ENCODE measurements around the gene KCTD11.

KCTD11 gene

DNA sequence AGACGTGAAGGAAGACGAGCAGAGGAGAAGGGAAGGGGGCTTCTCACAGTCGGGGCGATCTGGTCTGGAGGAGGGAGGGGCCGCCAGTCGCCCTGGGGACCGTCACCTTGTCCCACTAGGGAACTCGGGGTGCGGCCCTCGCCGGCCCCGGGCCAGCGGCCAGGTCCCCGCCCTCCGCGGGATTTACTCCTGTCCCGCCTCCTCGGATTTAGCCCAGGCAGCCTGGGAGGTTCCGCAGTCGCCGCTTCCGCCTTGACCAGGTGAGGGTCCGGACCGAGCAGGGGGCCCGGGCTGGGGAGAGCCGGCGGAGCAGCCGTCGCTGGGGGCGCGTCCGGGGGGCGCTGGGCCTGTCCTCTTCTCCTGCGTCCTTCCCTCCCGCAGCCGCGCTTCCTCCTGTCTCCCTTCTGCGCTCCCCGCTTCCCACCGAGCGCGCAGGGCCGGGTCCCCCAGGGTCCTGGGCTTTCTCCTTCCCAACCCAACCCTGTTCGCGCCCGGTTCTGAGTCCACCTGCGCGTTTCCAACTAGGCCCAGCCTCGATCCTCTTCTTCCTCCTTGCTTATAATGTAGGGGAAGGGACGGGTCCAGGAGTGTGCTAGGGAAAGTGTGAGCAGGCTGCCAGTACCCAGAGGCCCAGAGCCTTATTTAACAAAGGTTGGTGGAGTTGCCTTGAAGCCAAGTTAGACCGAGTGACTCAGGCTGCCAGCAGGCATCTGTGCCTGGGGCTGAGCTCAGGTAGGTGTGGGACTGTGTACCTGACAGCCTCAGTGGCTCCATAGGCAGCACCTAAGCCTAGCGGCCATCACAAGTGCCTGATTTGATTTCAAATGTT is 29.1 kb downstream of the KCTD11 start, which contains the start of gene TNK1:
Gene TNK1, plus strand, starts transcription at position 235 of the 829 bp plus-strand sequence. CDS start 1,838 bp downstream, outside the sequence.
- Histone ChIP-seq H3K9me3 (ENCODE audit: control extremely low read depth in 1 of 5, control insufficient read depth in 4 of 5, insufficient read depth in 2 of 5, low read depth in 1 of 5, low read length in 4 of 5) (peaks cover 0 to 11% (median 3%) of the 10 kb centered on the region in 5 experiments), H3K27me3 (replicated peaks in 2 of 5; ENCODE audit: control insufficient read depth in 4 of 5, insufficient read depth in 5 of 5, low read length in 4 of 5) (peaks cover 2 to 38% (median 23%) of the 10 kb centered on the region in 5 experiments), H3K4me1 (ENCODE audit: control extremely low read depth in 1 of 4, control insufficient read depth in 4 of 4, insufficient read depth in 4 of 4, low read length in 3 of 4) (peaks cover 0 to 31% (median 18%) of the 10 kb centered on the region in 4 experiments), H3K27ac (ENCODE audit: insufficient read depth in 1 of 2, low read depth in 1 of 2, low read length in 2 of 2, poor library complexity in 1 of 2, severe bottlenecking in 2 of 2) (peak within 1 kb of the TSS in 1 of 2 experiments; percentile 25), H3K4me3 (ENCODE audit: control insufficient read depth in 1 of 7, extremely low read depth in 1 of 7, insufficient read depth in 4 of 7, low read depth in 2 of 7, low read length in 6 of 7) (peak within 1 kb of the TSS in 4 of 7 experiments; percentile 42 to 75 (median 52)), H3K36me3 (ENCODE audit: control insufficient read depth in 4 of 4, insufficient read depth in 4 of 4, low read length in 3 of 4) (no peaks in the 10 kb centered on the region)
- WGBS (ENCODE audit: insufficient coverage) = 4% methylated on average over 38 of the region's 52 CpGs
- DNase-seq = no peak
- POLR2A ChIA-PET = no interaction called here
- CTCF ChIA-PET = interaction anchor here (0.8 to 2.0 kb wide), 3 partner anchors 11 to 25 kb away, joined by 3 to 6 read pairs (median 5); partner anchors contain the start of gene PLSCR3

DNA sequence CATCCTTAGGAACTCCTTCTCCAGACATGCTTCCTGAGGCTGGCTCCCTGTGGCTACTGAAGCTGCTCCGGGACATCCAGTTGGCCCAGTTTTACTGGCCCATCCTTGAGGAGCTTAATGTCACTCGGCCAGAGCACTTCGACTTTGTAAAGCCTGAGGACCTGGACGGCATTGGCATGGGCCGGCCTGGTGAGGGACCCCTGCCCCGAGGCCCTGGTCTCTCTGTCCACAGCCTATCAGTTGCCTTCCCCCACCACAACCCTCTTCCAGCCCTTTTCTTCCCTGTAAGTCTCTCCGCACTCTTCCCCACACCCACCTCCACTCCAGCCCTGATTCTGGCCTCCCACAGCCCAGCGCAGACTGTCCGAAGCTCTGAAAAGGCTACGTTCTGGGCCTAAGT is 30.9 kb downstream of the KCTD11 start:
- Histone ChIP-seq H3K36me3 (ENCODE audit: control insufficient read depth in 4 of 4, insufficient read depth in 4 of 4, low read length in 3 of 4) (peaks cover 0 to 2% (median 0%) of the 10 kb centered on the region in 4 experiments), H3K4me1 (ENCODE audit: control extremely low read depth in 1 of 4, control insufficient read depth in 4 of 4, insufficient read depth in 4 of 4, low read length in 3 of 4) (peaks cover 0 to 31% (median 18%) of the 10 kb centered on the region in 4 experiments), H3K27me3 (replicated peaks in 2 of 5; ENCODE audit: control insufficient read depth in 4 of 5, insufficient read depth in 5 of 5, low read length in 4 of 5) (peaks cover 2 to 38% (median 23%) of the 10 kb centered on the region in 5 experiments), H3K27ac (ENCODE audit: insufficient read depth in 1 of 2, low read depth in 1 of 2, low read length in 2 of 2, poor library complexity in 1 of 2, severe bottlenecking in 2 of 2) (no peak overlapping the region), H3K4me3 (ENCODE audit: control insufficient read depth in 1 of 7, extremely low read depth in 1 of 7, insufficient read depth in 4 of 7, low read depth in 2 of 7, low read length in 6 of 7) (no peak overlapping the region), H3K9me3 (ENCODE audit: control extremely low read depth in 1 of 5, control insufficient read depth in 4 of 5, insufficient read depth in 2 of 5, low read depth in 1 of 5, low read length in 4 of 5) (peaks cover 0 to 11% (median 3%) of the 10 kb centered on the region in 5 experiments)
- CTCF ChIA-PET = interaction anchor here (0.9 to 1.9 kb wide), 3 partner anchors 8 to 54 kb away, joined by 3 to 5 read pairs (median 5); no protein-coding TSS in a partner anchor
- 98% methylated on average over 10 of the region's 10 CpGs for WGBS (ENCODE audit: insufficient coverage)
- DNase-seq = no peak
- POLR2A ChIA-PET = no interaction called here

DNA sequence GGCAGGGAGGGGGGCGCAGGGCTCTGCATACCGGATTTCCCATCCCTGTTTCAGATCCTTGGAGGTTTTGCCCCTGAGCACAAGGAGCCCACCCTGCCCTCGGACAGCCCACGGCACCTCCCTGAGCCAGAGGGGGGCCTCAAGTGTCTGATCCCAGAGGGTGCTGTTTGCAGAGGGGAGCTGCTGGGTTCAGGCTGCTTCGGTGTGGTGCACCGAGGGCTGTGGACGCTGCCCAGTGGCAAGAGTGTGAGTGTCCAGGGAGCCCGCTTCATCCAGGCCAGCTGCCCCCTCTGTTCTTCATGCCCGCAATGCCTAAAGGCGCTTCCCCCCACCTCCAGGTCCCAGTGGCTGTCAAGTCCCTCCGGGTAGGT is 31.4 kb downstream of the KCTD11 start:
- peaks cover 0 to 2% (median 0%) of the 10 kb centered on the region in 4 experiments for H3K36me3 ChIP-seq (ENCODE audit: control insufficient read depth in 4 of 4, insufficient read depth in 4 of 4, low read length in 3 of 4)
- ChIA-PET POLR2A (interaction anchor here (0.5 kb wide), 1 partner anchor 266 kb away, joined by 4 read pairs; no protein-coding TSS in a partner anchor), CTCF (interaction anchor here (1.9 kb wide), 2 partner anchors 28 to 54 kb away, joined by 5 read pairs; no protein-coding TSS in a partner anchor)
- H3K27ac ChIP-seq (ENCODE audit: insufficient read depth in 1 of 2, low read depth in 1 of 2, low read length in 2 of 2, poor library complexity in 1 of 2, severe bottlenecking in 2 of 2) = no peak overlapping the region
- WGBS (ENCODE audit: insufficient coverage) = 92% methylated on average over 10 of the region's 11 CpGs
- peaks cover 0 to 31% (median 18%) of the 10 kb centered on the region in 4 experiments for H3K4me1 ChIP-seq (ENCODE audit: control extremely low read depth in 1 of 4, control insufficient read depth in 4 of 4, insufficient read depth in 4 of 4, low read length in 3 of 4)
- peak overlapping the region in 3 of 7 experiments; percentile 67 to 81 (median 70) for H3K4me3 ChIP-seq (ENCODE audit: control insufficient read depth in 1 of 7, extremely low read depth in 1 of 7, insufficient read depth in 4 of 7, low read depth in 2 of 7, low read length in 6 of 7)
- H3K27me3 ChIP-seq (replicated peaks in 2 of 5; ENCODE audit: control insufficient read depth in 4 of 5, insufficient read depth in 5 of 5, low read length in 4 of 5) = peaks cover 2 to 38% (median 23%) of the 10 kb centered on the region in 5 experiments
- peaks cover 0 to 11% (median 3%) of the 10 kb centered on the region in 5 experiments for H3K9me3 ChIP-seq (ENCODE audit: control extremely low read depth in 1 of 5, control insufficient read depth in 4 of 5, insufficient read depth in 2 of 5, low read depth in 1 of 5, low read length in 4 of 5)
- no peak for DNase-seq

DNA sequence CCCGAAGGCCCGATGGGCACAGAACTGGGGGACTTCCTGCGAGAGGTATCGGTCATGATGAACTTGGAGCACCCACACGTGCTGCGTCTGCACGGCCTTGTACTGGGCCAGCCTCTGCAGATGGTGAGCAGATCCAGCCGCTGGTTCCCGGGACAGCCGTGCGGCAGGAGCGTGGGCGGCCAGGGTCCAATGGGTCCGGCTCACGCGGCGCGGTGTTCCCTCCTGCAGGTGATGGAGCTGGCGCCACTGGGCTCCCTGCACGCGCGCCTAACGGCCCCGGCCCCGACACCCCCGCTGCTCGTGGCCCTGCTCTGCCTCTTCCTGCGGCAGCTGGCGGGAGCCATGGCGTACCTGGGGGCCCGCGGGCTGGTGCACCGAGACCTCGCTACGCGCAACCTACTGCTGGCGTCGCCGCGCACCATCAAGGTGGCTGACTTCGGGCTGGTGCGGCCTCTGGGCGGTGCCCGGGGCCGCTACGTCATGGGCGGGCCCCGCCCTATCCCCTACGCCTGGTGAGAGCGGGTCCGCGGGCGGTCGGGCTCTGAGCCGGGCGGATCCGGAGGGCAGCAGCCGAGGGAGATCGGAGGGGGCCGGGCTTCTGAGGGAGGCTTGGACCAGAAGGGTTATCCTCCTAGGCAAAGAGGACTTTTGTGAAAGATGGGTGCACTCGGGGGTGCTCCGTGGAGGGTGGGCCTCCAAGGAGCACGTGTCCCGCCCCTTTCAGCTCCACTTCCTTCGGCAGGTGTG is 32.0 kb downstream of the KCTD11 start:
- WGBS (ENCODE audit: insufficient coverage) = 13% methylated on average over 62 of the region's 65 CpGs
- Histone ChIP-seq H3K4me1 (ENCODE audit: control extremely low read depth in 1 of 4, control insufficient read depth in 4 of 4, insufficient read depth in 4 of 4, low read length in 3 of 4) (peaks cover 0 to 31% (median 18%) of the 10 kb centered on the region in 4 experiments), H3K4me3 (ENCODE audit: control insufficient read depth in 1 of 7, extremely low read depth in 1 of 7, insufficient read depth in 4 of 7, low read depth in 2 of 7, low read length in 6 of 7) (peak overlapping the region; percentile 48 to 81 (median 57)), H3K27me3 (replicated peaks in 2 of 5; ENCODE audit: control insufficient read depth in 4 of 5, insufficient read depth in 5 of 5, low read length in 4 of 5) (peaks cover 2 to 38% (median 23%) of the 10 kb centered on the region in 5 experiments), H3K27ac (ENCODE audit: insufficient read depth in 1 of 2, low read depth in 1 of 2, low read length in 2 of 2, poor library complexity in 1 of 2, severe bottlenecking in 2 of 2) (no peak overlapping the region), H3K9me3 (ENCODE audit: control extremely low read depth in 1 of 5, control insufficient read depth in 4 of 5, insufficient read depth in 2 of 5, low read depth in 1 of 5, low read length in 4 of 5) (peaks cover 0 to 11% (median 3%) of the 10 kb centered on the region in 5 experiments), H3K36me3 (ENCODE audit: control insufficient read depth in 4 of 4, insufficient read depth in 4 of 4, low read length in 3 of 4) (peaks cover 0 to 5% (median 2%) of the 10 kb centered on the region in 4 experiments)
- ChIA-PET POLR2A (interaction anchor here (0.5 to 1.1 kb wide), 2 partner anchors 28 to 265 kb away, joined by 4 read pairs; no protein-coding TSS in a partner anchor), CTCF (interaction anchor here (1.2 to 1.9 kb wide), 3 partner anchors 11 to 53 kb away, joined by 4 to 5 read pairs (median 5); no protein-coding TSS in a partner anchor)
- DNase-seq = peak; percentile 53 to 76 (median 70)

DNA sequence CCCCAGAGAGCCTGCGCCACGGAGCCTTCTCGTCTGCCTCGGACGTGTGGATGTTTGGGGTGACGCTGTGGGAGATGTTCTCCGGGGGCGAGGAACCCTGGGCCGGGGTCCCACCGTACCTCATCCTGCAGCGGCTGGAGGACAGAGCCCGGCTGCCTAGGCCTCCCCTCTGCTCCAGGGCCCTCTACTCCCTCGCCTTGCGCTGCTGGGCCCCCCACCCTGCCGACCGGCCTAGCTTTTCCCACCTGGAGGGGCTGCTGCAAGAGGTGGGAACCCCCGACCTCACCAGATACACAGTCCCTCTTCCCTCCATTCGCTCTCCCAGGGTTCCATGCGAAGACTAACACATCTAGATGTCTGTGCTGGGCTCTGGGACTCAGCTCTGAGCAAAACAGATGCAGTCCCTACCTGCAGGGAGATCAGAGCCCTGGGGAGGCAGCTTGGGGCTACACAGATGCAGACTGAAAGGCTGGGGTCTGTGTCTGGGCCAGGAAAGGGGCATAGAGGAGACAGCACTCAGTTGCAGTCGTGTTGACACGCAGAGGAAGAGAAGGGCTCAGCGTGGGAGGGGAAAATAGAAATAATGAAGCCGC is 32.6 kb downstream of the KCTD11 start:
- CTCF ChIA-PET = interaction anchor here (1.2 to 1.9 kb wide), 2 partner anchors 12 to 52 kb away, joined by 4 to 5 read pairs; no protein-coding TSS in a partner anchor
- POLR2A ChIA-PET = interaction anchor here (0.7 to 1.1 kb wide), 2 partner anchors 18 to 29 kb away, joined by 3 to 4 read pairs; no protein-coding TSS in a partner anchor
- Histone ChIP-seq H3K27ac (ENCODE audit: insufficient read depth in 1 of 2, low read depth in 1 of 2, low read length in 2 of 2, poor library complexity in 1 of 2, severe bottlenecking in 2 of 2) (no peak overlapping the region), H3K9me3 (ENCODE audit: control extremely low read depth in 1 of 5, control insufficient read depth in 4 of 5, insufficient read depth in 2 of 5, low read depth in 1 of 5, low read length in 4 of 5) (peaks cover 0 to 6% (median 0%) of the 10 kb centered on the region in 5 experiments), H3K27me3 (replicated peaks in 2 of 5; ENCODE audit: control insufficient read depth in 4 of 5, insufficient read depth in 5 of 5, low read length in 4 of 5) (peaks cover under 1 to 38% (median 23%) of the 10 kb centered on the region in 5 experiments), H3K4me3 (ENCODE audit: control insufficient read depth in 1 of 7, extremely low read depth in 1 of 7, insufficient read depth in 4 of 7, low read depth in 2 of 7, low read length in 6 of 7) (peak overlapping the region in 6 of 7 experiments; percentile 48 to 81 (median 62)), H3K36me3 (ENCODE audit: control insufficient read depth in 4 of 4, insufficient read depth in 4 of 4, low read length in 3 of 4) (peaks cover 0 to 10% (median 5%) of the 10 kb centered on the region in 4 experiments), H3K4me1 (ENCODE audit: control extremely low read depth in 1 of 4, control insufficient read depth in 4 of 4, insufficient read depth in 4 of 4, low read length in 3 of 4) (peaks cover 0 to 31% (median 18%) of the 10 kb centered on the region in 4 experiments)
- no peak for DNase-seq
- WGBS (ENCODE audit: insufficient coverage) = 53% methylated on average over 22 of the region's 23 CpGs

DNA sequence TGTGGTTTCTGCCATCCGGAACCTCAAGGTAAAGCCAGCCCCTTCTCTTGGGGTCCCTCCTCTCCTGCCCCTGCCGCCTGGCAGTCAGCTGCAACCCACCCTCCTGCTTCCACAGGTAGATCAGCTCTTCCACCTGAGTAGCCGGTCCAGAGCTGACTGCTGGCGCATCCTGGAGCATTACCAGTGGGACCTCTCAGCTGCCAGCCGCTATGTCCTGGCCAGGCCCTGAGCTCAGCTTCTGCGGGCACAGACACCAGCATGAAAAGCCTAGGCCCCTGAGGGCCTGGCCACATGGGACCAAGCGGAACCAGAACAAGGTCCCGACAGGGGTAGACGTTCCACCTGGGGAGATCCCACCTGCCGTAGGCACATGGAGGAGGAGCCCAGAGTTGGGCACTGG is 36.9 kb downstream of the KCTD11 start:
- Histone ChIP-seq H3K4me1 (ENCODE audit: control extremely low read depth in 1 of 4, control insufficient read depth in 4 of 4, insufficient read depth in 4 of 4, low read length in 3 of 4) (peaks cover 0 to 14% (median 12%) of the 10 kb centered on the region in 4 experiments), H3K36me3 (ENCODE audit: control insufficient read depth in 4 of 4, insufficient read depth in 4 of 4, low read length in 3 of 4) (peaks cover 0 to 20% (median 7%) of the 10 kb centered on the region in 4 experiments), H3K27ac (ENCODE audit: insufficient read depth in 1 of 2, low read depth in 1 of 2, low read length in 2 of 2, poor library complexity in 1 of 2, severe bottlenecking in 2 of 2) (no peak overlapping the region), H3K9me3 (ENCODE audit: control extremely low read depth in 1 of 5, control insufficient read depth in 4 of 5, insufficient read depth in 2 of 5, low read depth in 1 of 5, low read length in 4 of 5) (no peaks in the 10 kb centered on the region), H3K27me3 (replicated peaks in 2 of 5; ENCODE audit: control insufficient read depth in 4 of 5, insufficient read depth in 5 of 5, low read length in 4 of 5) (peaks cover 0 to 5% (median 0%) of the 10 kb centered on the region in 5 experiments), H3K4me3 (ENCODE audit: control insufficient read depth in 1 of 7, extremely low read depth in 1 of 7, insufficient read depth in 4 of 7, low read depth in 2 of 7, low read length in 6 of 7) (no peak overlapping the region)
- CTCF ChIA-PET = interaction anchor here (1.7 kb wide), 1 partner anchor 19 kb away, joined by 3 read pairs; the partner anchor contains the start of gene NLGN2
- POLR2A ChIA-PET = no interaction called here
- no peak for DNase-seq
- WGBS (ENCODE audit: insufficient coverage) = 97% methylated on average over 9 of the region's 10 CpGs

Measured in common myeloid progenitor, CD34-positive (primary cell).